HEK293 (cell line): ENCODE results near the gene IER2.
"Not testable (repeated sequence)": the region's sequence is repeated elsewhere in the genome, so short reads cannot be mapped to it uniquely, and the experiment has no call there.

Experiments used
- KLF16 ChIP-seq: fragments of 450-650 bp; formaldehyde crosslinking; IDR thresholded peaks from 2 replicates; pipeline ENCODE4 v1.5.1; 2017; ENCODE audit warnings: missing biosample characterization, missing genetic modification characterization
- MEIS1 ChIP-seq: sonication (generic); formaldehyde crosslinking; IDR thresholded peaks from 2 replicates; pipeline ENCODE4 v1.8.1; 2022; ENCODE audit warnings: missing genetic modification reagents, mild to moderate bottlenecking, borderline replicate concordance
- YY1 ChIP-seq: fragments of 450-650 bp; formaldehyde crosslinking; IDR thresholded peaks from 2 replicates; pipeline ENCODE4 v1.5.1; 2018; ENCODE audit warnings: missing biosample characterization, missing genetic modification characterization
- ZNF23 ChIP-seq: fragments of 450-650 bp; formaldehyde crosslinking; IDR thresholded peaks from 2 replicates; pipeline ENCODE4 v1.5.1; 2016; ENCODE audit warnings: missing biosample characterization, missing genetic modification characterization, borderline replicate concordance
- ZNF792 ChIP-seq: fragments of 450-650 bp; formaldehyde crosslinking; IDR thresholded peaks from 2 replicates; pipeline ENCODE4 v1.5.1; 2016; ENCODE audit warnings: missing biosample characterization, missing genetic modification characterization

GRCh38 chr19:13149173-13149627 is 1.0 kb upstream of the IER2 start:
- not testable (repeated sequence) for TF ChIP-seq ZNF23 (tag by site-specific recombination); YY1 (tag by site-specific recombination); ZNF792; KLF16; MEIS1 (CRISPR knock-in tag)
